WTC11 (cell line): Measurements from ENCODE around the gene CGNL1. TPM values are rescaled to one million over a fixed set of nuclear protein-coding genes. Genes with fewer than 3 reads are reported as not detected.

Experiments
- ATAC-seq: fragments of 200-7000 bp; cut with Tn5 transposase; 2 replicates; pipeline ENCODE4 v1.10.0; 2021; ENCODE audit warnings: mild to moderate bottlenecking, moderate library complexity
- CTCF ChIA-PET: fragments of 300-600 bp; sonication (Branson Sonifier 250); formaldehyde crosslinking; loops from one replicate; lab custom pipeline; 2021; ENCODE audit warnings: antibody characterized with exemption; lab: Charles Lee
- POLR2A ChIA-PET: fragments of 350-600 bp; sonication (Branson Sonifier 250); formaldehyde crosslinking; loops from one replicate; lab custom pipeline; 2021; ENCODE audit warnings: antibody characterized with exemption; lab: Charles Lee
- DNase-seq: peaks from one replicate; pipeline ENCODE4 v3.0.0; 2021; ENCODE audit warnings: low spot score
- H3K27ac Mint-ChIP-seq: 2 replicates; pipeline ENCODE4 v1.8.0; 2021; ENCODE audit warnings: mixed read lengths
- H3K27me3 Mint-ChIP-seq: 2 replicates; pipeline ENCODE4 v1.8.0; 2021; ENCODE audit warnings: low read depth, mild to moderate bottlenecking, moderate library complexity, mixed read lengths
- H3K36me3 Mint-ChIP-seq: 2 replicates; pipeline ENCODE4 v1.8.0; 2021; ENCODE audit warnings: mixed read lengths
- H3K4me1 Mint-ChIP-seq: 2 replicates; pipeline ENCODE4 v1.8.0; 2022; ENCODE audit warnings: mixed read lengths
- H3K4me3 Mint-ChIP-seq: 2 replicates; pipeline ENCODE4 v1.8.0; 2021; ENCODE audit warnings: mild to moderate bottlenecking, moderate library complexity, mixed read lengths
- H3K9me3 Mint-ChIP-seq: 2 replicates; pipeline ENCODE4 v1.8.0; 2021; ENCODE audit warnings: mixed read lengths
- ETV6 ChIP-seq: sonication (generic); formaldehyde crosslinking; IDR thresholded peaks from 2 replicates; pipeline ENCODE4 v1.8.1; 2022; ENCODE audit warnings: mild to moderate bottlenecking, missing genetic modification reagents
- FOXK1 ChIP-seq: sonication (generic); formaldehyde crosslinking; IDR thresholded peaks from 2 replicates; pipeline ENCODE4 v1.8.0; 2022; ENCODE audit warnings: mild to moderate bottlenecking, moderate library complexity, missing genetic modification reagents
- GTF2I ChIP-seq: fragments of 250-450 bp; sonication (Bioruptor Pico); conservative IDR thresholded peaks from 2 replicates; pipeline ENCODE4 v1.4.0; 2021; ENCODE audit warnings: mild to moderate bottlenecking
- OVOL2 ChIP-seq: fragments of 250-450 bp; sonication (Bioruptor Pico); IDR thresholded peaks from 2 replicates; pipeline ENCODE4 v1.9.0; 2021; ENCODE audit warnings: mild to moderate bottlenecking, borderline replicate concordance
- PRRX2 ChIP-seq: fragments of 250-450 bp; sonication (Bioruptor Pico); IDR thresholded peaks from 2 replicates; pipeline ENCODE4 v1.8.0; 2021; ENCODE audit warnings: mild to moderate bottlenecking
- RORB ChIP-seq: fragments of 250-450 bp; sonication (Bioruptor Pico); IDR thresholded peaks from 2 replicates; pipeline ENCODE4 v1.9.0; 2021; ENCODE audit warnings: mild to moderate bottlenecking
- SMAD4 ChIP-seq: sonication (generic); formaldehyde crosslinking; IDR thresholded peaks from 2 replicates; pipeline ENCODE4 v1.8.0; 2022; ENCODE audit warnings: mild to moderate bottlenecking, missing genetic modification reagents
- TP53 ChIP-seq: sonication (generic); formaldehyde crosslinking; IDR thresholded peaks from 2 replicates; pipeline ENCODE4 v1.8.1; 2023; ENCODE audit warnings: mild to moderate bottlenecking, missing genetic modification reagents
- ZNF396 ChIP-seq: fragments of 250-450 bp; sonication (Bioruptor Pico); IDR thresholded peaks from 2 replicates; pipeline ENCODE4 v1.8.0; 2021; ENCODE audit warnings: mild to moderate bottlenecking, moderate library complexity, borderline replicate concordance
- ZNF416 ChIP-seq: fragments of 250-450 bp; sonication (Bioruptor Pico); IDR thresholded peaks from 2 replicates; pipeline ENCODE4 v1.9.0; 2021; ENCODE audit warnings: mild to moderate bottlenecking, inconsistent platforms
- ZNF671 ChIP-seq: fragments of 250-450 bp; sonication (Bioruptor Pico); IDR thresholded peaks from 2 replicates; pipeline ENCODE4 v1.8.0; 2021; ENCODE audit warnings: mild to moderate bottlenecking
- total RNA-seq: library from RNA; stranded (reverse); gene quantifications from 3 replicates; pipeline ENCODE4 v1.2.3, GENCODE V29; 2021
- TF ChIP-seq, protein P1 (sequence below): fragments of 250-450 bp; sonication (Bioruptor Pico); IDR thresholded peaks from 2 replicates; pipeline ENCODE4 v1.9.0; 2021; ENCODE audit warnings: moderate library complexity, mild to moderate bottlenecking, inconsistent platforms, borderline replicate concordance
- TF ChIP-seq, protein P2 (sequence below): sonication (generic); formaldehyde crosslinking; IDR thresholded peaks from 2 replicates; pipeline ENCODE4 v1.8.0; 2022; ENCODE audit warnings: mild to moderate bottlenecking, missing genetic modification reagents
- TF ChIP-seq, protein P3 (sequence below): sonication (generic); formaldehyde crosslinking; IDR thresholded peaks from 2 replicates; pipeline ENCODE4 v1.8.1; 2022; ENCODE audit warnings: mild to moderate bottlenecking, moderate library complexity, missing genetic modification reagents
- TF ChIP-seq, protein P4 (sequence below): sonication (generic); formaldehyde crosslinking; IDR thresholded peaks from 2 replicates; pipeline ENCODE4 v1.8.0; 2022; ENCODE audit warnings: mild to moderate bottlenecking, missing genetic modification reagents
- TF ChIP-seq, protein P5 (sequence below): sonication (generic); formaldehyde crosslinking; IDR thresholded peaks from 2 replicates; pipeline ENCODE4 v1.8.0; 2023; ENCODE audit warnings: missing genetic modification reagents, mild to moderate bottlenecking, borderline replicate concordance
- TF ChIP-seq, protein P6 (sequence below): fragments of 250-450 bp; sonication (Bioruptor Pico); IDR thresholded peaks from 2 replicates; pipeline ENCODE4 v2.1.2; 2022; ENCODE audit warnings: mild to moderate bottlenecking, moderate library complexity
- TF ChIP-seq, protein P7 (sequence below): sonication (generic); formaldehyde crosslinking; conservative IDR thresholded peaks from 2 replicates; pipeline ENCODE4 v1.8.1; 2023; ENCODE audit warnings: mild to moderate bottlenecking, low read depth, missing genetic modification reagents, moderate library complexity
- TF ChIP-seq, protein P8 (sequence below): sonication (generic); formaldehyde crosslinking; IDR thresholded peaks from 2 replicates; pipeline ENCODE4 v1.8.0; 2023; ENCODE audit warnings: mild to moderate bottlenecking, missing genetic modification reagents
- TF ChIP-seq, protein P9 (sequence below): sonication (generic); formaldehyde crosslinking; IDR thresholded peaks from 2 replicates; pipeline ENCODE4 v1.8.1; 2023; ENCODE audit warnings: mild to moderate bottlenecking, missing genetic modification reagents, moderate library complexity

CGNL1 gene
- total RNA-seq, 1 experiment from 2014 or later: 57.3 TPM

DNA sequence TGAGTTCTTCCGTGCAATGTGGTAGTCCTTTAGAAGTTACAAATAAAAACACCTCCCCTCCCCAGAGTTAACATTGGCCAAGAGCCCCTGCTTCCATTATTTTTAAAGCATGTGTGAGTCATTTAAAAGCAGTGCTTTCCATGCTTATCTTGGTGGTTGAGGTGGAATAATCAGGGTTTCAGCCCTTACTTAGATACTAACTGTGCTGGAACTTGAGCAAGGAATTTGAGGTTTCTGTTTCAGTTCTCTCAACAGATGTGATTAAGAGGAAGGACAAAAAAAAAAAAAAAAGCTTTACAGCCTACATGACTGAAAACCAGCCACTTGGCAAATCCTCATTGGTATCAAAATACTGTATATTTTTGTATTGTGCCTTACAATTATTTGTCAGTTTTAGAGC lies 64.5 kb downstream of the CGNL1 start:
- Mint-ChIP-seq H3K4me1 (peaks cover 38% of the 10 kb centered on the region), H3K27me3 (no peaks in the 10 kb centered on the region), H3K4me3 (no peak overlapping the region), H3K9me3 (no peaks in the 10 kb centered on the region), H3K36me3 (peaks cover 53% of the 10 kb centered on the region), H3K27ac (0 out of 2 replicates have a peak overlapping the region, but pooled peaks have one; percentile 7)
- TF ChIP-seq, protein P1, sequence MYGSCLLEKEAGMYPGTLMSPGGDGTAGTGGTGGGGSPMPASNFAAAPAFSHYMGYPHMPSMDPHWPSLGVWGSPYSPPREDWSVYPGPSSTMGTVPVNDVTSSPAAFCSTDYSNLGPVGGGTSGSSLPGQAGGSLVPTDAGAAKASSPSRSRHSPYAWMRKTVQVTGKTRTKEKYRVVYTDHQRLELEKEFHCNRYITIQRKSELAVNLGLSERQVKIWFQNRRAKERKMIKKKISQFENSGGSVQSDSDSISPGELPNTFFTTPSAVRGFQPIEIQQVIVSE: no peak
- no peak for TF ChIP-seq ZNF416 (CRISPR knock-in tag)
- no peak for TF ChIP-seq PRRX2 (CRISPR knock-in tag)
- TF ChIP-seq, protein P2, sequence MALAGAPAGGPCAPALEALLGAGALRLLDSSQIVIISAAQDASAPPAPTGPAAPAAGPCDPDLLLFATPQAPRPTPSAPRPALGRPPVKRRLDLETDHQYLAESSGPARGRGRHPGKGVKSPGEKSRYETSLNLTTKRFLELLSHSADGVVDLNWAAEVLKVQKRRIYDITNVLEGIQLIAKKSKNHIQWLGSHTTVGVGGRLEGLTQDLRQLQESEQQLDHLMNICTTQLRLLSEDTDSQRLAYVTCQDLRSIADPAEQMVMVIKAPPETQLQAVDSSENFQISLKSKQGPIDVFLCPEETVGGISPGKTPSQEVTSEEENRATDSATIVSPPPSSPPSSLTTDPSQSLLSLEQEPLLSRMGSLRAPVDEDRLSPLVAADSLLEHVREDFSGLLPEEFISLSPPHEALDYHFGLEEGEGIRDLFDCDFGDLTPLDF: no peak
- TF ChIP-seq ZNF671 (CRISPR knock-in tag): no peak
- TF ChIP-seq, protein P3, sequence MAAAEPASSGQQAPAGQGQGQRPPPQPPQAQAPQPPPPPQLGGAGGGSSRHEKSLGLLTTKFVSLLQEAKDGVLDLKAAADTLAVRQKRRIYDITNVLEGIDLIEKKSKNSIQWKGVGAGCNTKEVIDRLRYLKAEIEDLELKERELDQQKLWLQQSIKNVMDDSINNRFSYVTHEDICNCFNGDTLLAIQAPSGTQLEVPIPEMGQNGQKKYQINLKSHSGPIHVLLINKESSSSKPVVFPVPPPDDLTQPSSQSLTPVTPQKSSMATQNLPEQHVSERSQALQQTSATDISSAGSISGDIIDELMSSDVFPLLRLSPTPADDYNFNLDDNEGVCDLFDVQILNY (CRISPR knock-in tag): no peak
- TF ChIP-seq ZNF396: no peak
- TF ChIP-seq FOXK1: no peak
- no peak for TF ChIP-seq OVOL2 (CRISPR knock-in tag)
- TF ChIP-seq, protein P4, sequence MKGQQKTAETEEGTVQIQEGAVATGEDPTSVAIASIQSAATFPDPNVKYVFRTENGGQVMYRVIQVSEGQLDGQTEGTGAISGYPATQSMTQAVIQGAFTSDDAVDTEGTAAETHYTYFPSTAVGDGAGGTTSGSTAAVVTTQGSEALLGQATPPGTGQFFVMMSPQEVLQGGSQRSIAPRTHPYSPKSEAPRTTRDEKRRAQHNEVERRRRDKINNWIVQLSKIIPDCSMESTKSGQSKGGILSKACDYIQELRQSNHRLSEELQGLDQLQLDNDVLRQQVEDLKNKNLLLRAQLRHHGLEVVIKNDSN (CRISPR knock-in tag): no peak
- TF ChIP-seq TP53 (CRISPR knock-in tag): no peak
- DNase-seq: no peak
- ChIA-PET CTCF (interaction anchor here (0.6 to 1.3 kb wide), 4 partner anchors 9 to 222 kb away, joined by 3 to 7 read pairs (median 4); no protein-coding TSS in a partner anchor), POLR2A (interaction anchor here (0.6 kb wide), 1 partner anchor 266 kb away, joined by 3 read pairs; the partner anchor contains the start of gene POLR2M)
- no peak for ATAC-seq

DNA sequence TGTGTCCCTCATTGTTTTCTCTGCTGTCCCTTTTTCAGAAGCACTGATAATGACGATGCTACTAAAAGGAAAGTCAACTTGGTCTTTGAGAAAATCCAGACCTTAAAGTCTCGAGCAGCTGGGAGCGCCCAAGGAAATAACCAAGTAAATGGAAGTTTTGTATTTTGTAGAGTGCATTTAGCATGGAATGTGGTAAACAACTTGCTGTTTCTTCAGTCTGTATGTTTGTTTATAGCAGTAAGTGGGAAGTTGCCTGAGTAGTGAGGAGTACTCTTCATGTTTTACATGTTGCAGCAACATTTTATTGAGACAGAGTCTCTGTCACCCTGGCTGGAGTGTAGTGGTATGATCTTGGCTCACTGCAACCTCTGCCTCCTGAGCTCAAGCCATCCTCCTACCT lies 66.0 kb downstream of the CGNL1 start:
- no peaks in the 10 kb centered on the region for H3K9me3 Mint-ChIP-seq
- CTCF ChIA-PET: interaction anchor here (1.0 to 1.2 kb wide), 2 partner anchors 96 to 102 kb away, joined by 3 read pairs; no protein-coding TSS in a partner anchor
- no peak overlapping the region for H3K4me3 Mint-ChIP-seq
- ATAC-seq (no peak), DNase-seq (no peak)
- POLR2A ChIA-PET: no interaction called here
- H3K27ac Mint-ChIP-seq: peak overlapping the region; percentile 39; the same call in 1 of the 2 replicates
- no peaks in the 10 kb centered on the region for H3K27me3 Mint-ChIP-seq
- H3K36me3 Mint-ChIP-seq: peaks cover 58% of the 10 kb centered on the region
- peaks cover 38% of the 10 kb centered on the region for H3K4me1 Mint-ChIP-seq
- no peak for TF ChIP-seq GTF2I
- TF ChIP-seq SMAD4 (CRISPR knock-in tag): no peak
- TF ChIP-seq, protein P5, sequence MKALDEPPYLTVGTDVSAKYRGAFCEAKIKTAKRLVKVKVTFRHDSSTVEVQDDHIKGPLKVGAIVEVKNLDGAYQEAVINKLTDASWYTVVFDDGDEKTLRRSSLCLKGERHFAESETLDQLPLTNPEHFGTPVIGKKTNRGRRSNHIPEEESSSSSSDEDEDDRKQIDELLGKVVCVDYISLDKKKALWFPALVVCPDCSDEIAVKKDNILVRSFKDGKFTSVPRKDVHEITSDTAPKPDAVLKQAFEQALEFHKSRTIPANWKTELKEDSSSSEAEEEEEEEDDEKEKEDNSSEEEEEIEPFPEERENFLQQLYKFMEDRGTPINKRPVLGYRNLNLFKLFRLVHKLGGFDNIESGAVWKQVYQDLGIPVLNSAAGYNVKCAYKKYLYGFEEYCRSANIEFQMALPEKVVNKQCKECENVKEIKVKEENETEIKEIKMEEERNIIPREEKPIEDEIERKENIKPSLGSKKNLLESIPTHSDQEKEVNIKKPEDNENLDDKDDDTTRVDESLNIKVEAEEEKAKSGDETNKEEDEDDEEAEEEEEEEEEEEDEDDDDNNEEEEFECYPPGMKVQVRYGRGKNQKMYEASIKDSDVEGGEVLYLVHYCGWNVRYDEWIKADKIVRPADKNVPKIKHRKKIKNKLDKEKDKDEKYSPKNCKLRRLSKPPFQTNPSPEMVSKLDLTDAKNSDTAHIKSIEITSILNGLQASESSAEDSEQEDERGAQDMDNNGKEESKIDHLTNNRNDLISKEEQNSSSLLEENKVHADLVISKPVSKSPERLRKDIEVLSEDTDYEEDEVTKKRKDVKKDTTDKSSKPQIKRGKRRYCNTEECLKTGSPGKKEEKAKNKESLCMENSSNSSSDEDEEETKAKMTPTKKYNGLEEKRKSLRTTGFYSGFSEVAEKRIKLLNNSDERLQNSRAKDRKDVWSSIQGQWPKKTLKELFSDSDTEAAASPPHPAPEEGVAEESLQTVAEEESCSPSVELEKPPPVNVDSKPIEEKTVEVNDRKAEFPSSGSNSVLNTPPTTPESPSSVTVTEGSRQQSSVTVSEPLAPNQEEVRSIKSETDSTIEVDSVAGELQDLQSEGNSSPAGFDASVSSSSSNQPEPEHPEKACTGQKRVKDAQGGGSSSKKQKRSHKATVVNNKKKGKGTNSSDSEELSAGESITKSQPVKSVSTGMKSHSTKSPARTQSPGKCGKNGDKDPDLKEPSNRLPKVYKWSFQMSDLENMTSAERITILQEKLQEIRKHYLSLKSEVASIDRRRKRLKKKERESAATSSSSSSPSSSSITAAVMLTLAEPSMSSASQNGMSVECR (CRISPR knock-in tag): no peak
- TF ChIP-seq, protein P6, sequence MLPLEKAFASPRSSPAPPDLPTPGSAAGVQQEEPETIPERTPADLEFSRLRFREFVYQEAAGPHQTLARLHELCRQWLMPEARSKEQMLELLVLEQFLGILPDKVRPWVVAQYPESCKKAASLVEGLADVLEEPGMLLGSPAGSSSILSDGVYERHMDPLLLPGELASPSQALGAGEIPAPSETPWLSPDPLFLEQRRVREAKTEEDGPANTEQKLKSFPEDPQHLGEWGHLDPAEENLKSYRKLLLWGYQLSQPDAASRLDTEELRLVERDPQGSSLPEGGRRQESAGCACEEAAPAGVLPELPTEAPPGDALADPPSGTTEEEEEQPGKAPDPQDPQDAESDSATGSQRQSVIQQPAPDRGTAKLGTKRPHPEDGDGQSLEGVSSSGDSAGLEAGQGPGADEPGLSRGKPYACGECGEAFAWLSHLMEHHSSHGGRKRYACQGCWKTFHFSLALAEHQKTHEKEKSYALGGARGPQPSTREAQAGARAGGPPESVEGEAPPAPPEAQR (CRISPR knock-in tag): no peak
- TF ChIP-seq RORB (CRISPR knock-in tag): no peak
- no peak for TF ChIP-seq ETV6
- TF ChIP-seq, protein P7, sequence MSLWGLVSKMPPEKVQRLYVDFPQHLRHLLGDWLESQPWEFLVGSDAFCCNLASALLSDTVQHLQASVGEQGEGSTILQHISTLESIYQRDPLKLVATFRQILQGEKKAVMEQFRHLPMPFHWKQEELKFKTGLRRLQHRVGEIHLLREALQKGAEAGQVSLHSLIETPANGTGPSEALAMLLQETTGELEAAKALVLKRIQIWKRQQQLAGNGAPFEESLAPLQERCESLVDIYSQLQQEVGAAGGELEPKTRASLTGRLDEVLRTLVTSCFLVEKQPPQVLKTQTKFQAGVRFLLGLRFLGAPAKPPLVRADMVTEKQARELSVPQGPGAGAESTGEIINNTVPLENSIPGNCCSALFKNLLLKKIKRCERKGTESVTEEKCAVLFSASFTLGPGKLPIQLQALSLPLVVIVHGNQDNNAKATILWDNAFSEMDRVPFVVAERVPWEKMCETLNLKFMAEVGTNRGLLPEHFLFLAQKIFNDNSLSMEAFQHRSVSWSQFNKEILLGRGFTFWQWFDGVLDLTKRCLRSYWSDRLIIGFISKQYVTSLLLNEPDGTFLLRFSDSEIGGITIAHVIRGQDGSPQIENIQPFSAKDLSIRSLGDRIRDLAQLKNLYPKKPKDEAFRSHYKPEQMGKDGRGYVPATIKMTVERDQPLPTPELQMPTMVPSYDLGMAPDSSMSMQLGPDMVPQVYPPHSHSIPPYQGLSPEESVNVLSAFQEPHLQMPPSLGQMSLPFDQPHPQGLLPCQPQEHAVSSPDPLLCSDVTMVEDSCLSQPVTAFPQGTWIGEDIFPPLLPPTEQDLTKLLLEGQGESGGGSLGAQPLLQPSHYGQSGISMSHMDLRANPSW (CRISPR knock-in tag): no peak
- TF ChIP-seq, protein P8, sequence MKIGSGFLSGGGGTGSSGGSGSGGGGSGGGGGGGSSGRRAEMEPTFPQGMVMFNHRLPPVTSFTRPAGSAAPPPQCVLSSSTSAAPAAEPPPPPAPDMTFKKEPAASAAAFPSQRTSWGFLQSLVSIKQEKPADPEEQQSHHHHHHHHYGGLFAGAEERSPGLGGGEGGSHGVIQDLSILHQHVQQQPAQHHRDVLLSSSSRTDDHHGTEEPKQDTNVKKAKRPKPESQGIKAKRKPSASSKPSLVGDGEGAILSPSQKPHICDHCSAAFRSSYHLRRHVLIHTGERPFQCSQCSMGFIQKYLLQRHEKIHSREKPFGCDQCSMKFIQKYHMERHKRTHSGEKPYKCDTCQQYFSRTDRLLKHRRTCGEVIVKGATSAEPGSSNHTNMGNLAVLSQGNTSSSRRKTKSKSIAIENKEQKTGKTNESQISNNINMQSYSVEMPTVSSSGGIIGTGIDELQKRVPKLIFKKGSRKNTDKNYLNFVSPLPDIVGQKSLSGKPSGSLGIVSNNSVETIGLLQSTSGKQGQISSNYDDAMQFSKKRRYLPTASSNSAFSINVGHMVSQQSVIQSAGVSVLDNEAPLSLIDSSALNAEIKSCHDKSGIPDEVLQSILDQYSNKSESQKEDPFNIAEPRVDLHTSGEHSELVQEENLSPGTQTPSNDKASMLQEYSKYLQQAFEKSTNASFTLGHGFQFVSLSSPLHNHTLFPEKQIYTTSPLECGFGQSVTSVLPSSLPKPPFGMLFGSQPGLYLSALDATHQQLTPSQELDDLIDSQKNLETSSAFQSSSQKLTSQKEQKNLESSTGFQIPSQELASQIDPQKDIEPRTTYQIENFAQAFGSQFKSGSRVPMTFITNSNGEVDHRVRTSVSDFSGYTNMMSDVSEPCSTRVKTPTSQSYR (CRISPR knock-in tag): no peak
- TF ChIP-seq, protein P9, sequence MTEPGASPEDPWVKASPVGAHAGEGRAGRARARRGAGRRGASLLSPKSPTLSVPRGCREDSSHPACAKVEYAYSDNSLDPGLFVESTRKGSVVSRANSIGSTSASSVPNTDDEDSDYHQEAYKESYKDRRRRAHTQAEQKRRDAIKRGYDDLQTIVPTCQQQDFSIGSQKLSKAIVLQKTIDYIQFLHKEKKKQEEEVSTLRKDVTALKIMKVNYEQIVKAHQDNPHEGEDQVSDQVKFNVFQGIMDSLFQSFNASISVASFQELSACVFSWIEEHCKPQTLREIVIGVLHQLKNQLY: no peak
